HCT116 (cell line): ENCODE measurements around the gene PIGL. TPM values are rescaled to one million over a fixed set of nuclear protein-coding genes. Genes with fewer than 3 reads are reported as not detected.

Source experiments
- ATAC-seq: fragments of 200-7000 bp; cut with Tn5 transposase; 2 replicates; pipeline ENCODE4 v1.9.1; 2020; ENCODE audit warnings: mild to moderate bottlenecking, moderate library complexity
- BruUV-seq: library from RNA; stranded (reverse); fragments of 400-500 nt; replicated peaks from 2 replicates; lab custom pipeline; 2021; lab: Mats Ljungman, UMichigan
- CTCF ChIA-PET: fragments of 300-600 bp; sonication (Branson Sonifier 250); formaldehyde crosslinking; loops from one replicate; lab custom pipeline; 2021; ENCODE audit warnings: antibody characterized with exemption; lab: Charles Lee
- POLR2A ChIA-PET: fragments of 300-600, 350-600 bp; sonication (Branson Sonifier 250); formaldehyde crosslinking; loops from one replicate; lab custom pipeline; 2021; ENCODE audit warnings: antibody characterized with exemption; lab: Charles Lee
- RAD21 ChIA-PET, 2 experiments: fragments of 300-600 bp; sonication (Branson Sonifier 250); formaldehyde crosslinking; loops; one replicate each; lab custom pipeline; 2023; ENCODE audit warnings: low total read pairs in 2 of 2; ENCODE audit not compliant: uncharacterized antibody in 2 of 2, unreplicated experiment in 2 of 2, low non-redundant PET in 1 of 2; lab: Charles Lee
- DNase-seq: peaks from one replicate; pipeline ENCODE4 v3.0.0-alpha.2; 2010; ENCODE audit warnings: low read depth, low spot score
- H2AFZ ChIP-seq: fragments of 200-600 bp; shearing (Covaris generic), sonication (generic); 2 replicates; pipeline ENCODE4 v1.6.1; 2017; ENCODE audit warnings: low read depth, mixed run types, mixed read lengths, antibody characterized with exemption, low read length; ENCODE audit not compliant: poor library complexity, severe bottlenecking
- H3K27ac ChIP-seq: 2 replicates; pipeline ENCODE4 v1.5.1; 2012; ENCODE audit warnings: low read depth, low read length
- H3K27me3 ChIP-seq: fragments of 200-600 bp; sonication (generic); 2 replicates; pipeline ENCODE4 v1.6.1; 2016; ENCODE audit warnings: mixed run types, low read length, mixed read lengths; ENCODE audit not compliant: insufficient read depth
- H3K36me3 ChIP-seq, 2 experiments: fragments of 200-500 bp in 1 of 2; fragments of 200-600 bp in 1 of 2; sonication (Bioruptor generic) in 1 of 2; sonication (generic) in 1 of 2; 2 replicates each; pipeline versions ENCODE4 v1.5.1 to v1.6.1; 2014 to 2016; ENCODE audit warnings: low read length in 2 of 2, inconsistent platforms in 1 of 2, mixed read lengths in 1 of 2, mixed run types in 1 of 2; ENCODE audit not compliant: insufficient read depth in 2 of 2, control insufficient read depth in 1 of 2
- H3K4me1 ChIP-seq, 2 experiments: fragments of 200-600 bp in 1 of 2; sonication (generic) in 1 of 2; 2 replicates each; pipeline versions ENCODE4 v1.5.1 to v1.6.1; 2012 to 2017; ENCODE audit warnings: low read length in 2 of 2, inconsistent platforms in 1 of 2, mild to moderate bottlenecking in 1 of 2, mixed read lengths in 1 of 2, mixed run types in 1 of 2, moderate library complexity in 1 of 2; ENCODE audit not compliant: insufficient read depth in 2 of 2, control insufficient read depth in 1 of 2
- H3K4me2 ChIP-seq: fragments of 200-600 bp; sonication (generic); 2 replicates; pipeline ENCODE4 v1.6.1; 2017; ENCODE audit warnings: mixed run types, low read length, mixed read lengths
- H3K4me3 ChIP-seq, 2 experiments: fragments of 200-600 bp in 1 of 2; sonication (generic) in 1 of 2; replicated peaks in 1 of 2; 2 replicates each; pipeline ENCODE4 v1.5.1; 2011 to 2016; ENCODE audit warnings: low read length in 2 of 2, control low read depth in 1 of 2, low read depth in 1 of 2, mild to moderate bottlenecking in 1 of 2, mixed read lengths in 1 of 2, mixed run types in 1 of 2
- H3K79me2 ChIP-seq: fragments of 200-600 bp; sonication (generic); 2 replicates; pipeline ENCODE4 v1.6.1; 2017; ENCODE audit warnings: mild to moderate bottlenecking, mixed run types, low read length, moderate library complexity, mixed read lengths; ENCODE audit not compliant: insufficient read depth
- H3K9ac ChIP-seq: fragments of 200-600 bp; sonication (generic); 2 replicates; pipeline ENCODE4 v1.6.1; 2016; ENCODE audit warnings: low read length, mixed read lengths
- H3K9me2 ChIP-seq: fragments of 200-600 bp; sonication (generic), shearing (Covaris generic); 2 replicates; pipeline ENCODE4 v1.6.1; 2017; ENCODE audit warnings: mixed run types, mild to moderate bottlenecking, moderate library complexity; ENCODE audit not compliant: insufficient read depth
- H3K9me3 ChIP-seq, 2 experiments: fragments of 200-500 bp in 1 of 2; fragments of 200-600 bp in 1 of 2; sonication (Bioruptor generic) in 1 of 2; sonication (generic) in 1 of 2; 2 replicates each; pipeline ENCODE4 v1.6.1; 2014 to 2017; ENCODE audit warnings: low read length in 2 of 2, mixed read lengths in 2 of 2, inconsistent platforms in 1 of 2, low read depth in 1 of 2, mild to moderate bottlenecking in 1 of 2, mixed run types in 1 of 2, moderate library complexity in 1 of 2; ENCODE audit not compliant: control insufficient read depth in 1 of 2, insufficient read depth in 1 of 2
- H4K20me1 ChIP-seq: fragments of 200-600 bp; sonication (generic), shearing (Covaris generic); 2 replicates; pipeline ENCODE4 v1.6.1; 2017; ENCODE audit warnings: mixed run types, mild to moderate bottlenecking, moderate library complexity; ENCODE audit not compliant: insufficient read depth
- CBX3 ChIP-seq: IDR thresholded peaks from 2 replicates; pipeline ENCODE4 v1.6.1; 2012; ENCODE audit warnings: low read depth
- CEBPB ChIP-seq: IDR thresholded peaks from 2 replicates; pipeline ENCODE4 v1.6.1; 2012; ENCODE audit warnings: low read depth
- ELF1 ChIP-seq: IDR thresholded peaks from 2 replicates; pipeline ENCODE4 v1.6.1; 2012; ENCODE audit warnings: low read depth, borderline replicate concordance
- EZH2 ChIP-seq: fragments of 200-600 bp; sonication (generic); IDR thresholded peaks from 2 replicates; pipeline ENCODE4 v1.6.1; 2017; ENCODE audit warnings: antibody characterized with exemption, mixed run types
- EZH2phosphoT487 ChIP-seq: fragments of 200-600 bp; IDR thresholded peaks from 2 replicates; pipeline ENCODE4 v1.6.1; 2018; ENCODE audit warnings: antibody characterized with exemption, borderline replicate concordance
- FOSL1 ChIP-seq: IDR thresholded peaks from 2 replicates; pipeline ENCODE4 v1.6.1; 2012; ENCODE audit warnings: low read depth
- JUND ChIP-seq: IDR thresholded peaks from 2 replicates; pipeline ENCODE4 v1.6.1; 2012
- POLR2AphosphoS5 ChIP-seq: IDR thresholded peaks from 2 replicates; pipeline ENCODE4 v1.6.1; 2011; ENCODE audit warnings: mild to moderate bottlenecking, low read depth, low read length, moderate library complexity
- RAD21 ChIP-seq: IDR thresholded peaks from 2 replicates; pipeline ENCODE4 v1.6.1; 2012; ENCODE audit warnings: low read depth, mild to moderate bottlenecking
- SIN3A ChIP-seq: IDR thresholded peaks from 2 replicates; pipeline ENCODE4 v1.6.1; 2012; ENCODE audit warnings: low read depth
- SRF ChIP-seq: IDR thresholded peaks from 2 replicates; pipeline ENCODE4 v1.6.1; 2012; ENCODE audit warnings: low read depth
- TCF7L2 ChIP-seq: IDR thresholded peaks from 2 replicates; pipeline ENCODE4 v1.7.0; 2011; ENCODE audit warnings: borderline replicate concordance, inconsistent platforms; ENCODE audit not compliant: insufficient read depth, insufficient read length; ENCODE audit errors: extremely low read depth
- ZFX ChIP-seq: fragments of 450-650 bp; IDR thresholded peaks from 2 replicates; pipeline ENCODE4 v1.6.1; 2017
- ZNF274 ChIP-seq: fragments of 200-500 bp; sonication (Bioruptor generic); IDR thresholded peaks from 2 replicates; pipeline ENCODE4 v1.6.1; 2014; ENCODE audit warnings: mild to moderate bottlenecking, low read depth, low read length, inconsistent platforms
- intact Hi-C: fragments of 100-400 bp; cut with micrococcal nuclease; formaldehyde crosslinking; loops from 2 replicates; pipeline ENCODE4 v1.10.0; 2022
- total RNA-seq: library from RNA; stranded (reverse); gene quantifications from one replicate; pipeline ENCODE4 v1.2.1, GENCODE V29; 2021; ENCODE audit not compliant: unreplicated experiment
- TF ChIP-seq, protein P1 (sequence below), 3 experiments: fragments of 200-600 bp in 1 of 3; sonication (generic) in 1 of 3; IDR thresholded peaks in 2 of 3; conservative IDR thresholded peaks in 1 of 3; 2 replicates each; pipeline ENCODE4 v1.5.1; 2012 to 2017; ENCODE audit warnings: low read depth in 2 of 3, low read length in 2 of 3, antibody characterized with exemption in 1 of 3, borderline replicate concordance in 1 of 3, control low read depth in 1 of 3, mild to moderate bottlenecking in 1 of 3, mixed read lengths in 1 of 3, mixed run types in 1 of 3, moderate library complexity in 1 of 3; ENCODE audit not compliant: insufficient read depth in 1 of 3
- TF ChIP-seq, protein P2 (sequence below): IDR thresholded peaks from 2 replicates; pipeline ENCODE4 v1.6.1; 2012
- TF ChIP-seq, protein P3 (sequence below): IDR thresholded peaks from 2 replicates; pipeline ENCODE4 v1.6.1; 2012

The PIGL gene
- total RNA-seq, 1 experiment from 2014 or later = 36.8 TPM

DNA sequence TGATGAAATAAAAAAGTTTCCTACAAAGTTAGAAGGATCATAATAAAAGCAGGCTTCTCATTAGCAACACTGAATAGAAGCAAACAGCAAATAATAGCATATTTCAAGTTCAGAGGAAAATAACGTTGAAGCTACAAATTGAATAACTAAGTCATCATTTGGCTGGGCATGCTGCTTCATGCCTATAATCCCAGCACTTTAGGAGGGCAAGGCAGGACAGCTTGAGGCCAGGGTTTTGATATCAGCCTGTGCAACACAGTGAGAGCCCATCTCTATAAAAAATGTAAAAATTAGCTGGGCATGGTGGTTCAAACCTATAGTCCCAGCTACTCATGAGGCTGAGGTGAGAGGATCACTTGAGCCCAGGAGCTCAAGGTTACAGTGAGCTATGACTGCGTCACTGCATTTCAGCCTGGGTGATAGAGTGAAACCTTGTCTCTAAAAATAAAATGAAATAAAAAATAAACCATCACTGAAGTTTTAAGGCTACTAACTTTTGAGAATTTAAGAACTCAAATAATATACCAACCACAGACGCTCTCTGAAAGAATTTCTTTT, 27.1 kb upstream of the PIGL start (continued):
- no peak for TF ChIP-seq CBX3

DNA sequence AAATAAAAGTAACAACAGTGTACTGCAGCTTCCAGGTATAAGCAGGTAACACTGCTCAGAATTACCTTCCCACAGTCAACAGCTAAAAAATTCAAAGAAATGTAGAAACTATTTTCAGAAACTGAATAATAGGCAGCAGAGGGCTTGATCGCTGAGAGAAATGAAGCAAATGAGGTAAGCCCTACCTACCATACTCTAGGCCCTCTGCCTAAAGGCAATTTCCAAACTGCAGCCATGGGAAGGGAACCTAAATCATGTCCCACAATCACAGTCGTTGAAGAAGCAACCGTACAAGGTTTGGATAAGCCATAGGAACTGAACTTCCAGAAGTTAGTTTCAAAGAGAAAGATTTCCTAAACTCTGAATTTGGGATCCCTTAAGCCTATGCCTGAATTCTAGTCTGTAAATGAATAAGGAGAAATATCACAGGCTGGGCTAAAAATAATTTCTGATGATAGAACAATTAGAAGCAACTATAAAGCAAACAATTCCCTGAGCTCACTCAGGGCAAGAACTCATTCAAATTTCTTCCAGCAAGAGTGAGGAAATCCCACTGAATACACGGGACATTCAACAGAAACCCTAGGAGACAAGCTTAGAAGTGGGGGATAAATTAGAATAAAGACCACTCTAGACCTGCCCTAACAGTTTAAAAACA, 26.2 kb upstream of the PIGL start:
- H3K4me3 ChIP-seq = no peak overlapping the region
- ChIA-PET POLR2A (no interaction called here), CTCF (no interaction called here), RAD21 (no interaction called here)
- DNase-seq = no peak
- ATAC-seq = no peak
- H3K9me2 ChIP-seq = no peaks in the 10 kb centered on the region
- no peak overlapping the region for H3K9ac ChIP-seq
- H3K4me2 ChIP-seq = no peak overlapping the region
- peaks cover 9% of the 10 kb centered on the region; the same call in 1 of the 2 replicates for H4K20me1 ChIP-seq
- no peaks in the 10 kb centered on the region for H3K36me3 ChIP-seq
- H3K27me3 ChIP-seq = no peaks in the 10 kb centered on the region
- H3K4me1 ChIP-seq = peaks cover 0 to 6% of the 10 kb centered on the region in 2 experiments; a peak in 1 of 4 replicates
- H3K9me3 ChIP-seq = no peaks in the 10 kb centered on the region
- H2AFZ ChIP-seq = no peak overlapping the region
- TF ChIP-seq, protein P1, sequence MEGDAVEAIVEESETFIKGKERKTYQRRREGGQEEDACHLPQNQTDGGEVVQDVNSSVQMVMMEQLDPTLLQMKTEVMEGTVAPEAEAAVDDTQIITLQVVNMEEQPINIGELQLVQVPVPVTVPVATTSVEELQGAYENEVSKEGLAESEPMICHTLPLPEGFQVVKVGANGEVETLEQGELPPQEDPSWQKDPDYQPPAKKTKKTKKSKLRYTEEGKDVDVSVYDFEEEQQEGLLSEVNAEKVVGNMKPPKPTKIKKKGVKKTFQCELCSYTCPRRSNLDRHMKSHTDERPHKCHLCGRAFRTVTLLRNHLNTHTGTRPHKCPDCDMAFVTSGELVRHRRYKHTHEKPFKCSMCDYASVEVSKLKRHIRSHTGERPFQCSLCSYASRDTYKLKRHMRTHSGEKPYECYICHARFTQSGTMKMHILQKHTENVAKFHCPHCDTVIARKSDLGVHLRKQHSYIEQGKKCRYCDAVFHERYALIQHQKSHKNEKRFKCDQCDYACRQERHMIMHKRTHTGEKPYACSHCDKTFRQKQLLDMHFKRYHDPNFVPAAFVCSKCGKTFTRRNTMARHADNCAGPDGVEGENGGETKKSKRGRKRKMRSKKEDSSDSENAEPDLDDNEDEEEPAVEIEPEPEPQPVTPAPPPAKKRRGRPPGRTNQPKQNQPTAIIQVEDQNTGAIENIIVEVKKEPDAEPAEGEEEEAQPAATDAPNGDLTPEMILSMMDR (IDR thresholded peaks at IDR 0.05 in 2 of 3, conservative IDR thresholded peaks at IDR 0.05 in 1 of 3; ENCODE audit: borderline replicate concordance in 1 of 3, insufficient read depth in 1 of 3, low read depth in 2 of 3, low read length in 2 of 3) = no peak
- no peak for TF ChIP-seq FOSL1
- TF ChIP-seq ZNF274 = no peak
- no peak for TF ChIP-seq SIN3A
- no peak for TF ChIP-seq ELF1
- no peak for TF ChIP-seq JUND
- no peak for TF ChIP-seq SRF
- TF ChIP-seq CEBPB = no peak
- TF ChIP-seq POLR2AphosphoS5 = no peak
- TF ChIP-seq TCF7L2 = no peak
- no peak for TF ChIP-seq EZH2phosphoT487
- TF ChIP-seq ZFX = no peak
- TF ChIP-seq, protein P2, sequence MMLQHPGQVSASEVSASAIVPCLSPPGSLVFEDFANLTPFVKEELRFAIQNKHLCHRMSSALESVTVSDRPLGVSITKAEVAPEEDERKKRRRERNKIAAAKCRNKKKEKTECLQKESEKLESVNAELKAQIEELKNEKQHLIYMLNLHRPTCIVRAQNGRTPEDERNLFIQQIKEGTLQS = no peak
- TF ChIP-seq RAD21 = no peak
- no peak for TF ChIP-seq EZH2
- TF ChIP-seq, protein P3, sequence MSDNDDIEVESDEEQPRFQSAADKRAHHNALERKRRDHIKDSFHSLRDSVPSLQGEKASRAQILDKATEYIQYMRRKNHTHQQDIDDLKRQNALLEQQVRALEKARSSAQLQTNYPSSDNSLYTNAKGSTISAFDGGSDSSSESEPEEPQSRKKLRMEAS = no peak
- BruUV-seq = TSS peak; percentile 14
- no peak overlapping the region for H3K27ac ChIP-seq
- H3K79me2 ChIP-seq = peaks cover 85% of the 10 kb centered on the region
- intact Hi-C loops = no loop called here
